Stimulated activated CD4-positive, alpha-beta T cell treated with anti-CD3 and anti-CD28 coated beads, Interleukin-2, amount 100 ng/mL, for 48 hours (primary cell): ENCODE measurements around the gene NDC1.
"Not testable (repeated sequence)": the region's sequence is repeated elsewhere in the genome, so short reads cannot be mapped to it uniquely, and the experiment has no call there.

Source experiments
- DNase-seq, 2 donors: peaks; one replicate each; pipeline ENCODE4 v3.0.0-alpha.2; 2020

Gene NDC1

GRCh38 chr1:53821380-53821779, 16.7 kb downstream of the NDC1 start:
- DNase-seq, result no peak

DNA sequence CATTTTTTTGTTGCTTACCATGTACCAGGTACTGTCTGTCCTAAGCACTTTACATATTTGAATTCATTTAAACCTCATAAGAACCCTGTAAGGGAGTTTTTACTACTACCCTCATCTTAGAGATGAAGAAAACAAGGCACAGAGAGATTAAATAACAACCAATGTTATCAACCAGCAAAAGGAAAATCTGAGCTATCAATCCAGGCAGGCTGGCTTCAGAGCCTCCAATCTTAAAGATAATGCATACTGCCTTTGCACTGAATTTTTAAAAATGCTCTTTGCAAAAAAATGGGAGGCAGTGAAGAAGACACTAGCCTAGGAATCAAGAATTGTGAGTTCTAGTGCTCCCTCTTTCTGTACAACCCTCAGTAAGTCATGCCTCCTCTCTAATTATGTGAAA, 18.7 kb downstream of the NDC1 start:
- no peak for DNase-seq

DNA sequence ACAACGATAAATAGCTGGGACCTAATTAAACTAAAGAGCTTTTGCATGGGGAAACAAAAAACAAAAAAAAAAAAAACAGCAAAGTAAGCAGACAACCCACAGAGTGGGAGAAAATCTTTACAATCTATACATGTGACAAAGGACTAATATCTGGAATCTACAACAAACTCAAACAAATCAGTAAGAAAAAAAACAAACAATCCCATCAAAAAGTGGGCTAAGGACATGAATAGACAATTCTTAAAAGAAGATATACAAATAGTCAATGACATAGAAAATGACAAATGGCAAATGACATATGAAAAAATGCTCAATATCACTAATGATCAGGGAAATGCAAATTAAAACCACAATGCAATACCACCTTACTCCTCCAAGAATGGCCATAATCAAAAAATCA, 21.5 kb downstream of the NDC1 start:
- DNase-seq, result not testable (repeated sequence)

- not testable (repeated sequence) for DNase-seq
Observed at GRCh38 chr1:53815484-53815883, 22.6 kb downstream of the NDC1 start.

DNA sequence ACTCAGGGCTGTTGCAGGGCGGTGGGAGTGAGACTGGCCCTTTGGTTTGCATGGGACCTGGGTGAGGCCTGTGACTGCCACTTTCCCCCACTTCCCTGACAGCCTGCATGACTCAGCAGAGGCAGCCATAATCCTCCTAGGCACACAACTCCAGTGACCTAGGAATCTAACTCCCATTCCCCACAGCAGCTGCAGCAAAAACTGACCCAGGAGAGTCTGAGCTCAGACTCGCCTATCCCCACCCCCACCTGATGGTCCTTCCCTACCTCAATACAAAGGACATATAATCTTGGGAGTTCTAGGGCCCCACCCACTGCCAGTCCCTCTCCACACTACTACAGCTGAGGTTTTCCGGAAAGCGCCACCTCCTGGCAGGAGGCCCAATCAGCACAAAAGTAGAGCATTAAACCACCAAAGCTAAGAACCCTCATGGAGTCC, 26.7 kb downstream of the NDC1 start:
- DNase-seq, result peak in 1 of 2 donors; percentile 6

DNA sequence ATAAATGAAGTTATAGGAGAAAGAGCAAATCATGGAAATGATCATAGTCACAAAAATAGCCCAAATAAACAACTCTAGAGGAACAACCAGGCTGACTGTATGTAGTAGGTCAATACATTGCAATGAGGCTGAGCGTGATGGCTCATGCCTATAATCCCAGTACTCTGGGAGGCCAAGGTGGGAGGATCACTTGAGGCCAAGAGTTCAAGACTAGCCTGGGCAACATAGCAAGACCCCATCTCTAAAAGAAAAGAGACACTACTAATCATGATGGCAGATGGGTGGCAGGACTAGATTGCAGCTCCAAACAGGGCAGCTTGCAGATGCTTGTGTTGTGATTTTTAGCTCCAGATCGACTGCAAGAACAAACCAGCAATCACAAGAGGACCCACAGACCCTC, 27.6 kb downstream of the NDC1 start:
- DNase-seq, result no peak

DNA sequence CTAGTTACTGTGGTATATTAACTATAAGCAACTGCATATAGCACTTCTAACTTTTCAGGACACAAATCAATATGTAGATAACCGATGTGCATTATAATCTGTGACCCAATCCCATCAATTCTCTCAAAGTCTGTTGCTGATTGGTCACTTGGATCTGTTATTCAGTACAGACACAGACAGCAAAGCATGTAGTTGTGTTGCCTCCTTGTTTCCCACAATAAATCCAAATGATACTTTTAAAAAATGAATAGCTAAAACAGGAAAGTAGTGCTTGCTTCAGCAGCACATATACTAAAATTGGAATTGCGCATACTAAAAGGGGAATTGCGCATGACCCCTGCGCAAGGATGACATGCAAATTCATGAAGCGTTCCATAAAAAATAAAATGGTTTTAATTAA, 28.1 kb downstream of the NDC1 start:
- no peak for DNase-seq

- DNase-seq, result no peak
Observed at GRCh38 chr1:53807916-53808315, 30.2 kb downstream of the NDC1 start.

DNA sequence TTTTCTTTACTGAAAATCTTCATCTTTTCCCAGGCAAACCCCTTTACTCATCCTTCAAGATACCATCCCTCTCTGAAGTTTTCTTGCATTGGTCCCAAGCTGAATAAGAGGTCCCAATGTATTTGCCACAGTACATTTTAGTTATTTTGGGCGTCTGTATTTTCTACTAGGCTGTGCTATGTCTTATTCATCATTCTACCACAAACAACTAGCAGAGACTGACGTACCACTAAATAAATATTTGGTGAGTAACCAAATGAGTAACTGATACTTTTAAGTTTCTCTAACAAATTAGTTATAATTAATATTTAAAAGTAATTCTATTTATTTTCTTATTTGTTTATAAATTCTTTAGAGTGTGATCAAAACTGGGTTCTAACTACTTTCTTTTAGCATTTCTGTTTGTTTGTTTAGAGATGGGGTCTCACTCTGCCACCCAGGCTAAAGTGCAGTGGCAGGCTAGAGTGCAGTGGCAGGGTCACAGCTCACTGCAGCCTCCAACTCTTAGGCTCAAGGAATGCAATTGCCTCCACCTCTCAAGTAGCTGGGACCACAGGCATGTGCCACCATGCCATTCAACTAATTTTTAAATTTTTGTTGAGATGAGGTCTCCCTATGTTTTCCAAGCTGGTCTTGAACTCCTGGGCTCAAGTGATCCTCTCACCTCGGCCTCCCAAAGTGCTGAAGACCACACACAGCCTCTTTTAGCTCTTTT, 33.1 kb downstream of the NDC1 start:
- no peak for DNase-seq

- no peak for DNase-seq
Observed at GRCh38 chr1:53804181-53804580, 33.9 kb downstream of the NDC1 start.

- no peak for DNase-seq
Observed at GRCh38 chr1:53800621-53801020, 37.5 kb downstream of the NDC1 start.

DNA sequence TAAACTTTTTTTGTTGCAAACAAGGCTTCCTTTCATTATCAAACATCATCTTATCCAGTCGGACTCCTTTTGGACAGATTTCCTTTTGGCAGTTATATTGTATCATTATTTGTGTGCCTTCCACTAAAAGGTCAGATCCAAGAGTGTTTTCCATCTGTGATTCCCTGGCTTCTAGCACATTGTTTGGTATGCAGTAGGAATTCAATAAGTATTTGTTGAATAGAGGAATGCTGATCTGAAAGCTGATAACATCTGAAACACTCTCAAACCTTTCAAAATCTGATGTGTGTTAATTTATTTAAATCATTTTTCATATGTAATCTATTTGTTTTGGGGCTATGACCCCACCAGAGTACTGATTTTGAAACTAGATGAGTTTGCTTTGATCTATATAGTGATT, 39.0 kb downstream of the NDC1 start:
- no peak for DNase-seq

DNA sequence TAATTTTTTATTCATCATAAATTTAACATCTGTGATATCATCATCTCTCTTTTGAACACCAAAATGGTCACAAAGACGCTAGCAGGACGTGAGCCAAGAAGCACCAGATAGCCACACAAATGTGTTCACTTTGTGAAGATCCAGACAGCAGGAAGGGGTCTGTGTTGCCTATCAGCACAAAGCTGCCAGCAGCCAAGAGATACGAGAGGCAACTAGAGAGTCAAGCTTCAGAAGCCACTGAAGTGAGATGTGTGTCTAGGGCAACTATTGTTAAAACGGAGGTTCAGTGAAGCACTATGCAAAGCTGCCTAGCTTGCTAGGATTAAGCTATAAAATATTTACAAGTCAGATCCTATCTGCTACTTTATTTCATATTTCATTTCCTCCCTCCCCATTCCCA, 45.3 kb downstream of the NDC1 start:
- DNase-seq, result no peak

- no peak for DNase-seq
Observed at GRCh38 chr1:53787655-53788054, 50.4 kb downstream of the NDC1 start.

- DNase-seq, result no peak
Observed at GRCh38 chr1:53783056-53783455, 55.0 kb downstream of the NDC1 start.

GRCh38 chr1:53781654-53782053, 56.4 kb downstream of the NDC1 start:
- no peak for DNase-seq

DNA sequence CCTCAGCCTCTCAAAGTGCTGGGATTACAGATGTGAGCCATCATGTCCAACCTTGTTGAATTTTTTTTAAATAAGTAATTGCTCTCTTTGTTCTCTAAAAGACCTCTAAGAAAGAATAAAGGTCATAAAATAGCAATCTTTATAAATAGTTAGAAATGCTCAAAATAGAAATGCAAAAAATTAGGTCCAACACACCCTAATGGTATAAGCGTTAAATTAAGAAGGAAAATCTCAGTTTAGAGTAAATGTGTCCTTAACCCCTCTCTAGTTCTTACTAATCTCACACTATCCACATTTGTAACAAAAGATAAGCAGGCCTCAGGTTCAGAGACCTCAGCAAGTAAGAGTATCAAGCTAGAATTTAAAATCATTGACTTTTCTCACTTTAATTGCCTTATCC, 60.8 kb downstream of the NDC1 start:
- no peak for DNase-seq

DNA sequence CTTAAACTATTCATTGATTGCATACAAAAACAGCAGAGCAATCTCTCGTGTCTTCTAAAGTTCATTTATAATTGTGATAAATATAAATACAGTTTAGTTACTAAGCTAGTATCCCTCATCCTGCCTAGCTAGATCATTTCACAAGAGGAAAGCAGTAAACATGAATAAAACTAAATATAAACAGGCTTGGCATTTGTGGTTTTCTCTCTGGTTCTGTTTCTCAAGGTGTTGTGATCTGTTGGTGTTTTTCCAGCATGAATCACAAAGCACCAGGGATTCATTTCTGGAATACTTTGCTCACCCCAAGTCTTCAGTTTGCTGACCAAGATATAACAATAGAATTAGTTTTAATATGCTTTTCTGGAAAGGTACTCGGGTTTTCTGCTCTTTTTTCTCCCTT, 66.4 kb downstream of the NDC1 start:
- DNase-seq, result no peak

DNA sequence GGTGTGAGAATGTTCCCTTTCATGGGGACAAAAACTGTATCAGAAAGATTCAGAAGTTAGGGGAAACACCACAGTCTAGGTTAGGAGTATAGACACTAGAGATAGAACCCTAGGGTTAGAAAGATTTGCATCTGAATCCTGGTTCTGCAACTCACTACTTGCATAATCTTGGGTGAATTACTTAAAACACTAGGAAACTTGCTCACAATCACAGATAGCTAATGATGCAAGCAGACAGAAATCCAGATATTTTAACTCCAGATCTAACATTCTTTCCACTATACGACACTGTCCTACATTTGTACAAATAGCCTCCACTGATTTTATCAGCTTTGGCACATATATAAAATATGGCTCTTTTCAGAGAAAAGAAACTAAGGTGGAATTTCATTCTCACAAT, 68.3 kb downstream of the NDC1 start:
- no peak for DNase-seq

DNA sequence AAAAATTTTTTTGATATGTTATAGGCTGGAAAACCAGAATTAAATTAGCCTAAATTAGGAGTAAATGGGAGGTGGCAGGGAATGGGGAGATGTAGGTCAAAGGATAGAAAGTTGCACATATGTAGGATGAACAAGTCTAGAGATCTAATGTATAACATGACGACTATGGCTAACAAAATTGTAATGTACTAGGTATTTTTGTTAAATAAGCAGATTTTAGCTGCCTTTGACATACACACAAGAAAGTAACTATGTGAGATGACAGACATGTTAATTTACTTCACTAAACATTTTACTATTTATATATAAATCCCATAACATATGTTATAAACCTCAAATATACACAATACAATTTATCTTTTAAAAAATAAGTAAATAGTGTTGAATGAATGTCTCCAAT, 68.9 kb downstream of the NDC1 start:
- no peak for DNase-seq

GRCh38 chr1:53766831-53767405, 71.2 kb downstream of the NDC1 start:
- DNase-seq, result no peak

DNA sequence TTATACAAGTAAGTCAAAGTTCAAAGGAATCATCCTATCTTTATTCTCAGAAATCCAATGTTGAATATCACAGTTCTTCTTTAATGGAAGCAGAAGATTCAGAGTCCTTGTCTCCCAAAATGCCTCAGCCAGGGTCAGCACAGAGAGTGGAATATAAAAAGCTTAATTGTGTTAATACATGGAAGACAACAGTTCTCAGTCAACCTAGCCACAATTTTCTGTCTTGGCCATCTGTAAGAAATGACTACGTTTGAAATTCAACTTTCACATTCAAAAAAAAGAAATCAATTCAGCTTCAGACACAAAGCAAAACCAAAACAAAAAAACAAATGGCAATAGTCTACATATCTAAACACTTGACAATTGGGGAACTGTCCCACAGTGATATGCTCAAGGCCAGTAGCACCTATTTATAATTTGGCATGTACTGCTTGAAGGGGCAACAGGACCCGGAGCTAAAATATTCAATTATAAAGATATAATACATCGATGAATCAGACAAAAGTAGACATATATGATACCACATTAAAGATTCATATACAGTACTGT, 71.8 kb downstream of the NDC1 start:
- DNase-seq, result no peak

DNA sequence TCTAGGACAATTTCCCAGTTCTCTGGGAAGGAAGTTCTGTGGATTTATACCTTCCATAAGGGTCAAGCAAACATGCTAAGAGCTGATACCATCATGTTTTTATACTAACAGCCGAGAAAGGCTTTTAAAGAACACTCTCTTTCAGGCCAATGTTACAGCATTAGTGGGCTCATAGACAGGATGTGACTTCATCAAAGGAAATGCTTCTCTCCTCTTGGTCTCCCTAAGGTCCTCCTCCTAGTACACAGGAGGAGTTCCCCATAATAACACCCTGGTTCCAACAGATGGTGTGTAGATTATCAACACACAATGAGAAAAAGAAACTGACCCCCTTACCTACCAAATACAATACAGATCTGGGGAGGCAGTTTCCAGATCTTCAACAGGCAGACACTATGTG, 72.4 kb downstream of the NDC1 start:
- DNase-seq, result no peak

DNA sequence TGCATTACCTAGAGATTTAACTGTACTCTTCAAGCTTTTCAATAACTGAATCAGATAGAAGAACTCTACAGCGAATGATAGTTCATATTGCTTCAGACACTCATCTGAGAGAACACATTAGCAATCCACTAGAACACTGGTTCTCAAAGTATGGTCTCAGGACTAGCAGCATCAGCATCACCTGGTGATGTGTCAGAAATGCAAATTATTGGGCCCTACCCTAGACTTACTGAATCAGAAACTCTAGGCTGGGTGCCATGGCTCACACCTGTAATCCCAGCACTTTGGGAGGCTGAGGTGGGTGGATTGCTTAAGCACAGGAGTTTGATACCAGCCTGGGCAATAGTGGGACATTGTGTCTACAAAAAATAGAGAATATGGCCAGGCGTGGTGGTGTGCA, 74.2 kb downstream of the NDC1 start:
- DNase-seq, result no peak

- DNase-seq, result no peak
Observed at GRCh38 chr1:53763461-53763860, 74.6 kb downstream of the NDC1 start.
